ENCODE measurements around the gene ABLIM2.
A peak's percentile ranks its signal among the peaks of the same experiment; 100 is the strongest.

DNA sequence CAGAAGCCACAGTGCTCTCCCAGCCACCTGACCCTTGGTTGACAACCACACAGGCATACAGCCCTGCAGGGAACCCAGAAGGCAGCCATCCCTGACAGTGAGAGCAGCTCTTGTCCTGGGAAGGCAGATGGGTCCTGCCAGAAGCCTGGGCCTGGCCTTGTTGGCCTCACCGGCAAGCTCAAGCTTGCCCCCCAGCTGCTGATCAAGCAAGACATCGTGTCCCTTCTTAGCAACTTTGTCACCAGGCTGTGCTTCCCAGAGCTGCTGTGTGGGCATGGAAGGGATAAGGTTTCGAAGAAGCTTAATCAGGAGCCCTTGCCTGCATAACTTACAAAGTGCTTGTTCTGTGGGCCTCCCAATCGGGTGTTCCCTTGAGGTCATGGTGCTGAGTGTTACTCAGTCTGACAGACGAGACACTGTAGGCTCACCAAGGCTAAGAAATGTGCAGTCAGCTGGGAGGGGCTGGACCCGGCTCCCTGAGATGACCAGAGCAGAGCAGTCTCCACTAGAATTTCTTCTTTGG lies 6.8 kb upstream of the ABLIM2 start:
- TF ChIP-seq CTCF (IDR thresholded peaks at IDR 0.05 in 4 of 5, conservative IDR thresholded peaks at IDR 0.05 in 1 of 5) (peak in 4 of 5 experiments; percentile 11 to 55 (median 30)), POLR2A (IDR thresholded peaks at IDR 0.05) (peak in 1 of 2 donors; percentile 84)

All from gastrocnemius medialis (tissue), 4 donors.